Psoas muscle (tissue), 8 donors: ENCODE measurements around the gene EIF4EBP2. TPM values are rescaled to one million over a fixed set of nuclear protein-coding genes. Genes with fewer than 3 reads are reported as not detected.

Experiments
- ATAC-seq, 4 donors: fragments of 200-7000 bp; cut with Tn5 transposase; one replicate each; pipeline ENCODE4 v1.9.1; 2020; ENCODE audit warnings: moderate library complexity in 3 of 4, mild to moderate bottlenecking in 2 of 4
- DNase-seq, 2 donors: peaks; one replicate each; pipeline ENCODE4 v3.0.0-alpha.2; 2020
- H3K27ac ChIP-seq: fragments of 200-600 bp; one replicate; pipeline ENCODE4 v1.8.0; 2022
- H3K27me3 ChIP-seq, 3 donors: fragments of 200-600 bp in 1 of 3; one replicate each; pipeline versions ENCODE4 v1.6.1 to v1.8.0; 2013 to 2022; ENCODE audit warnings: low read length in 2 of 3, mild to moderate bottlenecking in 2 of 3, moderate library complexity in 1 of 3; ENCODE audit not compliant: insufficient read depth in 3 of 3
- H3K36me3 ChIP-seq, 2 donors: fragments of 200-600 bp in 1 of 2; one replicate each; pipeline versions ENCODE4 v1.6.1 to v1.8.0; 2013 to 2022; ENCODE audit warnings: low read depth in 1 of 2, mild to moderate bottlenecking in 1 of 2, moderate library complexity in 1 of 2; ENCODE audit not compliant: insufficient read depth in 1 of 2
- H3K4me1 ChIP-seq: fragments of 200-600 bp; one replicate; pipeline ENCODE4 v1.8.0; 2022
- H3K4me3 ChIP-seq: fragments of 200-600 bp; one replicate; pipeline ENCODE4 v1.8.0; 2022; ENCODE audit warnings: mild to moderate bottlenecking
- H3K9me3 ChIP-seq: fragments of 200-600 bp; one replicate; pipeline ENCODE4 v1.8.0; 2022
- CTCF ChIP-seq: fragments of 200-600 bp; IDR thresholded peaks from one replicate; pipeline ENCODE4 v1.8.0; 2022; ENCODE audit warnings: antibody characterized with exemption
- WGBS, 3 donors: extraction: QIAGEN DNeasy Blood & Tissue Kit; methylation state at CpG; one replicate each; pipeline versions ENCODE4 v1.1.6 to v1.1.7; 2013; 5-methylcytosine and 5-hydroxymethylcytosine counted together
- intact Hi-C, 2 donors: fragments of 100-400 bp; cut with DNase I; formaldehyde crosslinking; loops; one replicate each; pipeline versions ENCODE4 v1.11.0 to v1.14.2; 2022
- polyA plus RNA-seq, 3 donors: library from polyadenylated mRNA; stranded (reverse); fragments of 200-250 nt; gene quantifications; one replicate each; pipeline ENCODE4 v1.2.3, GENCODE V29; 2013
- total RNA-seq, 4 donors: library from RNA; stranded (reverse); fragmentation: NEBNext Ultra II Directional in 2 of 4; extraction: Animal tissue kit (Norgen Biotek cat#: 25700) in 2 of 4; gene quantifications; one replicate each; pipeline versions ENCODE4 v1.2.1 to v1.2.4, GENCODE V29; 2021 to 2023
- donor health status: healthy with polysubstance abuse.
- donor health status: DM: no; HTN: no; CAD: no; lungs with moderate emphysema.
- donor health status: Bipolar disorder and iron deficiency.
- donor health status: healthy.
- donor health status: DM: yes; HTN: yes; CAD: no.
- donor health status: DM: no; HTN: no; CAD: no.
- donor health status: DM: no; HTN: no; CAD: no.
- donor health status: DM: yes; HTN: yes; CAD: no.

Gene EIF4EBP2
- total and polyA plus RNA-seq, 7 donors: 13.0 to 76.6 (median 49.5) TPM

GRCh38 chr10:70409772-70410171, 5.8 kb downstream of the EIF4EBP2 start:
- no peak overlapping the region for H3K4me3 ChIP-seq
- ATAC-seq (no peak), DNase-seq (no peak)
- intact Hi-C loops: no loop called here
- no peak for TF ChIP-seq CTCF
- peaks cover 60% of the 10 kb centered on the region for H3K4me1 ChIP-seq
- H3K27me3 ChIP-seq: no peaks in the 10 kb centered on the region
- no peak overlapping the region for H3K27ac ChIP-seq
- peaks cover 0 to 18% of the 10 kb centered on the region in 2 donors for H3K36me3 ChIP-seq
- H3K9me3 ChIP-seq: no peaks in the 10 kb centered on the region
- 94 to 100% (median 99%) methylated on average over 3 of the region's 3 CpGs for WGBS, 3 donors

- no peaks in the 10 kb centered on the region for H3K9me3 ChIP-seq
- no peak for TF ChIP-seq CTCF
- H3K36me3 ChIP-seq: peaks cover 0 to 24% of the 10 kb centered on the region in 2 donors
- no peak overlapping the region for H3K4me3 ChIP-seq
- intact Hi-C loops: no loop called here
- 0 to 20% (median 8%) methylated on average over 1 of the region's 1 CpG for WGBS, 3 donors
- DNase-seq: no peak
- H3K4me1 ChIP-seq: peaks cover 60% of the 10 kb centered on the region
- ATAC-seq: no peak
- no peaks in the 10 kb centered on the region for H3K27me3 ChIP-seq
- H3K27ac ChIP-seq: no peak overlapping the region
These were observed 6.7 kb downstream of the EIF4EBP2 start for GRCh38 chr10:70410608-70411007.

GRCh38 chr10:70412356-70412755, 8.4 kb downstream of the EIF4EBP2 start:
- H3K4me3 ChIP-seq: no peak overlapping the region
- H3K36me3 ChIP-seq: peaks cover 0 to 29% of the 10 kb centered on the region in 2 donors
- no peak for ATAC-seq
- intact Hi-C loops: no loop called here
- WGBS, 3 donors: 68 to 86% (median 85%) methylated on average over 4 of the region's 4 CpGs
- H3K27me3 ChIP-seq: no peaks in the 10 kb centered on the region
- no peak overlapping the region for H3K27ac ChIP-seq
- TF ChIP-seq CTCF: no peak
- peaks cover 47% of the 10 kb centered on the region for H3K4me1 ChIP-seq
- no peak for DNase-seq
- no peaks in the 10 kb centered on the region for H3K9me3 ChIP-seq

GRCh38 chr10:70417568-70417967, 13.6 kb downstream of the EIF4EBP2 start:
- no peaks in the 10 kb centered on the region for H3K9me3 ChIP-seq
- DNase-seq (no peak), ATAC-seq (peak in 3 of 4 donors; percentile 15 to 34 (median 27))
- H3K36me3 ChIP-seq: peaks cover 9 to 52% of the 10 kb centered on the region in 2 donors
- H3K27ac ChIP-seq: peak overlapping the region; percentile 27
- H3K27me3 ChIP-seq: no peaks in the 10 kb centered on the region
- WGBS, 3 donors: 97 to 100% (median 99%) methylated on average over 1 of the region's 1 CpG
- intact Hi-C loops: no loop called here
- H3K4me1 ChIP-seq: peaks cover 14% of the 10 kb centered on the region
- TF ChIP-seq CTCF: no peak
- H3K4me3 ChIP-seq: no peak overlapping the region

GRCh38 chr10:70418229-70418628, 14.3 kb downstream of the EIF4EBP2 start:
- WGBS, 3 donors: 77 to 80% (median 80%) methylated on average over 1 of the region's 1 CpG
- ATAC-seq (peak; percentile 27 to 62 (median 46)), DNase-seq (no peak)
- Histone ChIP-seq H3K9me3 (no peaks in the 10 kb centered on the region), H3K27ac (peak overlapping the region; percentile 27), H3K4me3 (no peak overlapping the region), H3K4me1 (peaks cover 14% of the 10 kb centered on the region), H3K27me3 (no peaks in the 10 kb centered on the region), H3K36me3 (peaks cover 11 to 58% of the 10 kb centered on the region in 2 donors)
- no peak for TF ChIP-seq CTCF
- intact Hi-C loops: no loop called here
